Activated T-helper 1 cell treated with anti-CD3 and anti-CD28 coated beads, Interleukin-12 subunit alpha, Interleukin-12 subunit beta, Interleukin-2, Interleukin-4 antibody, amounts not matched to agents 30 ng/mL and 10 ng/mL and 1 ng/mL, durations not matched to agents 14 hours and 24 hours and 36 hours (primary cell): ENCODE data around the gene ZNF17. TPM values are rescaled to one million over a fixed set of nuclear protein-coding genes. Genes with fewer than 3 reads are reported as not detected.
A peak's percentile ranks its signal among the peaks of the same experiment; 100 is the strongest.
"Not testable (repeated sequence)": the region's sequence is repeated elsewhere in the genome, so short reads cannot be mapped to it uniquely, and the experiment has no call there.

ENCODE experiments used
- DNase-seq: peaks from one replicate; pipeline ENCODE4 v3.0.0; 2021; ENCODE audit warnings: low spot score
- H3K27ac Mint-ChIP-seq: one replicate; pipeline ENCODE4 v1.8.0; 2021; ENCODE audit warnings: mild to moderate bottlenecking, mixed read lengths
- H3K27me3 Mint-ChIP-seq: one replicate; pipeline ENCODE4 v1.8.0; 2022; ENCODE audit warnings: mild to moderate bottlenecking, moderate library complexity, mixed read lengths; ENCODE audit not compliant: insufficient read depth
- H3K36me3 Mint-ChIP-seq: one replicate; pipeline ENCODE4 v1.8.0; 2021; ENCODE audit warnings: low read depth, mixed read lengths
- H3K4me1 Mint-ChIP-seq: one replicate; pipeline ENCODE4 v1.8.0; 2021; ENCODE audit warnings: low read depth, mixed read lengths
- H3K4me3 Mint-ChIP-seq: one replicate; pipeline ENCODE4 v1.8.0; 2021; ENCODE audit warnings: mild to moderate bottlenecking, moderate library complexity, mixed read lengths
- H3K9me3 Mint-ChIP-seq: one replicate; pipeline ENCODE4 v1.8.0; 2021; ENCODE audit warnings: mixed read lengths
- intact Hi-C: fragments of 100-400 bp; cut with micrococcal nuclease; formaldehyde crosslinking; loops from one replicate; pipeline ENCODE4 v1.15.1; 2024
- total RNA-seq: library from RNA; stranded (reverse); gene quantifications from 2 replicates; pipeline ENCODE4 v1.2.3, GENCODE V29; 2022

The ZNF17 gene
- total RNA-seq = 7.9 and 11.0 TPM in 2 replicates

DNA sequence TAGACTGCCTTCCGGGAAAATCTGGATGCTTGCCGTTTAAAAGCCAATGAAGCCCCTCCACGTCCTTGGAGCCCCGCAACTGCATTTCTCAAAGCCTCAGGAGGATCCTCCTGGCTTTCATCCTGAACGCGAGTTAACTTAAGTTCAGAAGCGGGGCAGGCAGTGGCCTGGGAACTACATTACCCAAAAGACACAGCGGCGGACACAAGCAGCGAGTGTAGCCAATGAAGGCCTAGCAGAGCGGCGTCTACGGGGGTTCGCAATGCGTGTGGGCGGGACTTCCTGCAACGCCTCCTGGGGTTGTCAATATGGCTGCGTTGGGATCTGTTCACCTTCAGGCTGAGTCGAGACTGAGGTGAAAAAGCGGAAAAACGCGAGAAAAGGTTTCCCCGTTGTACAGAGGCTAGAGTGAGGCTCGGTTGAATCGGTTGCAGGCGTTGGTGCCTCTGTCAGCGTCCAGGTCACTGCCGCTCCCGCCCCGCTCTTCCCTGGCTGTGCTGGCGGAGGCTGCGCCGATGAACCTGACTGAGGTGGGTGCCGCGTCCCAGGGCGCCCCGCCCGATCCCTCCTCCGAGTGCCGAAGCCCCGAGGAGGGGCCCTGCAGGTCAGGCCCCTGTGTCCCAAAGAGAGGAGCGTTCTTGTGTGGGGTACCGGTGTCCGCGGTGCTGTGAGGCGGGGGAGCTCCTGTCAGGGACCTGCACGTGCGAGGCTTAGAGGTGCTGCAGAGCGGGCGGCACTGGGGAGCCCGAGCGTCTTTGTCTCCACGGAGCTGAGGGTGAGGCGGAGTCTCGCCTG is at the start of gene ZNF17:
TSS of gene ZNF17 (plus strand) at position 285 of the 795 bp plus-strand sequence. CDS start 2,455 bp downstream, outside the sequence.
- H3K27me3 Mint-ChIP-seq = no peaks in the 10 kb centered on the region
- peaks cover 19% of the 10 kb centered on the region for H3K36me3 Mint-ChIP-seq
- DNase-seq = peak; percentile 87
- intact Hi-C loops = loop anchor here (1.0 to 2.0 kb wide), 20 partner anchors 22 to 990 kb away; partner anchors contain the start of genes TRAPPC2B, ZNF134, ZNF211 and ZNF304
- peak within 1 kb of the TSS; percentile 95 for H3K4me3 Mint-ChIP-seq
- H3K4me1 Mint-ChIP-seq = peaks cover 18% of the 10 kb centered on the region
- peak within 1 kb of the TSS; percentile 81 for H3K27ac Mint-ChIP-seq
- peaks cover 12% of the 10 kb centered on the region for H3K9me3 Mint-ChIP-seq

DNA sequence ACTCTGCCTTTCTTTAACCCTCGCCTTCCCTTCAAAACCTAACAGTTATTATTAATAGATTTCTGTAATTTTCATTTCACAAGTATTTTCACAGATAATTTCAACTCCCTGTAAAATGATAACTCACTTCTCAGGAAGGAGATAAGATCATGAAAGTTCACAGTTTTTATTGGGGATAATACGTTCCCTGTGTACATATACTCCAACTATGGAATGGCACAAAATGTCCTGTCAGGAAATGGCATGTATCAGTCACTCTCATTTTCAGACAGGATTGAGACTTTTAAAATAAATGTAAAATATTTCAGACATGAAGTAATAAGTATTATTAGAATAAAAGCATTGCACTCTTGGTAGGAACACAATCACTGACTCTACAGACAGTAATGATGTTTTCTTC is 48.5 kb upstream of the ZNF17 start:
- H3K4me1 Mint-ChIP-seq = peaks cover 17% of the 10 kb centered on the region
- intact Hi-C loops = loop anchor here (2.0 kb wide), 1 partner anchor 114 kb away; the partner anchor contains the start of gene ZNF772
- no peak overlapping the region for H3K4me3 Mint-ChIP-seq
- peaks cover 49% of the 10 kb centered on the region for H3K9me3 Mint-ChIP-seq
- no peaks in the 10 kb centered on the region for H3K27me3 Mint-ChIP-seq
- H3K36me3 Mint-ChIP-seq = peaks cover 31% of the 10 kb centered on the region
- H3K27ac Mint-ChIP-seq = peak overlapping the region; percentile 97
- no peak for DNase-seq

DNA sequence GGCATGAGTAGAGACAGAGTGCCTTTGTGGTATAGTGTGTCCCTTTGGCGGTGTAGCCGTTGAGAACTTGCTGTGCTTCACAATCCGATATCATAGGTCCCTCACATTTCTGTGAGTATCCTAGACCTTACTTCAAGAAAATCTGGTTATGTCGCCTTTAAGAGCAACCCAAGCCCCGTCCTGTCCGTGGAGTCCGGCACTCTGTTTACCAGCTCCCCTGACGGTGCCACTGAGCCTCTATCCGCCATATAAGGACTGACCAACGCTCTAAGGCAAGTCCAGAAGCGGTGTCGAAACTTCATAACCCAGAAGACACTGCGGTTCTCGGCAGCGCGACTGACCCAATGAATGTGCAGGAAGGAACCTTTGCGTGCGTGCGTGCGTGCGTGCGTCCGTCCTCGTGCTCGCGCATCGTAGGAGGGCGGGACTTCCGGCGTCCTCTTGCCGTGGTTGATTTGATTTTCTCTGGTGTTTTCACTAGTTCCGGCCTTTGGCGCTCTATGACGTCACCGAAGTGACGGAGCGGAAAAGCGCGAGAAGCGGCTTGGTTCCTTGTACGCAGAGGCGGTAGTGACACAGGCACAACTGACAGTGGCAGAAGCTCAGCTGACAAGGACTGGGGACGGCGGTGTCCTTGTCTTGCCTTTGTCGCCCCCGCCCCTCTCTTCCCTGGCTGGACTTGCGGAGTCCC is 47.8 kb upstream of the ZNF17 start, which contains the start of the genes TRAPPC2B and ZNF547:
TSS of gene TRAPPC2B (plus strand) at position 555 of the 691 bp plus-strand sequence. CDS start 1,283 bp downstream, outside the sequence.
TSS of gene ZNF547 (plus strand) at position 555 of the 691 bp plus-strand sequence. CDS start 5,005 bp downstream, outside the sequence.
- peaks cover 17% of the 10 kb centered on the region for H3K4me1 Mint-ChIP-seq
- H3K4me3 Mint-ChIP-seq = peak within 1 kb of the TSS; percentile 89
- peaks cover 50% of the 10 kb centered on the region for H3K9me3 Mint-ChIP-seq
- intact Hi-C loops = loop anchor here (1.0 to 2.0 kb wide), 16 partner anchors 12 to 820 kb away; partner anchors contain the start of genes ZNF17, ZNF211, ZNF264 and ZNF274
- peak; percentile 98 for DNase-seq
- peak within 1 kb of the TSS; percentile 97 for H3K27ac Mint-ChIP-seq
- H3K36me3 Mint-ChIP-seq = peaks cover 28% of the 10 kb centered on the region
- no peaks in the 10 kb centered on the region for H3K27me3 Mint-ChIP-seq

DNA sequence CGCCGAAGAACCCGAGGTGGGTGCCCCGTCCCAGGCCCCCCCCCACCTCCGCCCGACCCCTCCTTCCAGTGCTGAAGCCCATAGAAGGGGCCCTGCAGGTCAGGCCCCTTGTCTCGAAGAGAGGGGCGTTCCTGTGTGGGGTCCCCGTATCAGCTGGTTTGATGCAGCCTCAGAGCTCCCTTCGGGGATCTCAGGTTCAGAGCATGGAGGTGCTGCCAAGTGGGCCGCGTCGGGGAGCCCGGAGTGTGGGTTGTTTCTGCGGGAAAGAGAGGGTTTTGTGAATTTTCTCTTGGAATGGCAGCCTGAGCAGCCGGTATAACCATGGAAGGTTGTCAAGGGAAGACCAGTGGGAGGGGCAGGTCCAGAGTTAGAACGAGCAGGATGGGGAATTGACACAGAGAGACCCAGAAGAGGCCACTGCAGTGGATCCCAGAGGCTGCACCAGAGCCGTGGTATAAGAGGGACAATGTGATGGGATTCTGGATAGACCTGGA is 47.2 kb upstream of the ZNF17 start:
- no peaks in the 10 kb centered on the region for H3K27me3 Mint-ChIP-seq
- peaks cover 50% of the 10 kb centered on the region for H3K9me3 Mint-ChIP-seq
- H3K4me1 Mint-ChIP-seq = peaks cover 17% of the 10 kb centered on the region
- H3K27ac Mint-ChIP-seq = peak overlapping the region; percentile 97
- intact Hi-C loops = loop anchor here (1.0 to 2.0 kb wide), 16 partner anchors 12 to 820 kb away; partner anchors contain the start of genes ZNF17, ZNF211, ZNF264 and ZNF274
- peak overlapping the region; percentile 89 for H3K4me3 Mint-ChIP-seq
- H3K36me3 Mint-ChIP-seq = peaks cover 25% of the 10 kb centered on the region
- no peak for DNase-seq

DNA sequence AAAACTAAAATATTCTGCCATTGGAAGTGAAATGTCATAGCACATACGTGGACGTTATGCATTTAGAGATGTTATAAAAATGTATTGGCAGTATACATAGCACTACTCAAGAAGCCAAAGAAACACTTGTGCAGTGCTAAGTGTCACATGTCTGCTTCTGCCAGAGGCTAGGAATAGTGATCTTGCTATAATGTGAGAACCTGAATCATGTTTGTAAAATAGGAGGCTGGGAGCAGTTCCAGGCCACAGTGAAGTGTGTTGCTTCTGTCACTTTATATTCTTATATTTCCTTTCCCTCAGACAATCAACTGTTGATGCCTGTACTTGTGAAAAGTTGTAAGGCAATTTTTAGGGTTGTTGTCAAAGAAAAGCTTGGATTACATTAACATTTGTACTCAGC is 44.2 kb upstream of the ZNF17 start:
- Mint-ChIP-seq H3K27me3 (no peaks in the 10 kb centered on the region), H3K27ac (no peak overlapping the region), H3K36me3 (peaks cover 28% of the 10 kb centered on the region), H3K9me3 (peaks cover 60% of the 10 kb centered on the region), H3K4me3 (no peak overlapping the region), H3K4me1 (peaks cover 17% of the 10 kb centered on the region)
- no peak for DNase-seq
- intact Hi-C loops = no loop called here

DNA sequence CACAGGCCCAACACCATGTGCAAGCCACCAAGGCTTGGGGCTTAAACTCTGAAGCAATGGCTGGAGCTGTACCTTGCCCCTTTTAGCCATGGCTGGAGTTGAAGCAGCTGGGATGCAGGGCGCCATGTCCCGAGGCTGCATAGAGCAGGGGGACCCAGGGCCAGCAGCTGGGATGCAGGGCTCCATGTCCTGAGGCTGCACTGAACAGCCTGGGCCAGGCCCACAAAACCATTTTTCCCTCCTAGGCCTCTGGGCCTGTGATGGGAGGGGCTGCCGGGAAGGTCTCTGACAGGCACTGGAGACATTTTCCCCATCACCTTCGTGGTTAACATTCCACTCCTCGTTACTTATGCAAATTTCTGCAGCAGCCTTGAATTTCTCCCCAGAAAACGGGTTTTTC is 36.8 kb upstream of the ZNF17 start:
- DNase-seq = no peak
- H3K36me3 Mint-ChIP-seq = peaks cover 56% of the 10 kb centered on the region
- no peaks in the 10 kb centered on the region for H3K4me1 Mint-ChIP-seq
- intact Hi-C loops = no loop called here
- no peaks in the 10 kb centered on the region for H3K27me3 Mint-ChIP-seq
- no peak overlapping the region for H3K27ac Mint-ChIP-seq
- H3K9me3 Mint-ChIP-seq = peaks cover 69% of the 10 kb centered on the region
- H3K4me3 Mint-ChIP-seq = no peak overlapping the region

DNA sequence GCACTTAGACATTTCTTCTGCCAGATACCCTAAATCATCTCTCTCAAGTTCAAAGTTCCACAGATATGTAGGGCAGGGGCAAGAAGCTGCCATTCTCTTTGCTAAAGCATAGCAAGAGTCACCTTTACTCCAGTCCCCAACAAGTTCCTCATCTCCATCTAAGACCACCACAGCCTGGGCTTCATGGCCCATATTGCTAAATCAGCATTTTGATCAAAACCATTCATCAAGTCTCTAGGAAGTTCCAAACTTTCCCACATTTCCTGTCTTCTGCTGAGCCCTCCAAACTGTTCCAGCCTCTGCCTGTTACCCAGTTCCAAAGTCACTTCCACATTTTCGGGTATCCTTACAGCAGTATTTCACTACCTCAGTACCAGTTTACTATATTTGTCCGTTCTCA is 36.3 kb upstream of the ZNF17 start:
- DNase-seq, intact Hi-C loops, H3K4me1 Mint-ChIP-seq, H3K4me3 Mint-ChIP-seq, H3K27me3 Mint-ChIP-seq, H3K27ac Mint-ChIP-seq: not testable (repeated sequence)
- H3K36me3 Mint-ChIP-seq = peaks cover 59% of the 10 kb centered on the region
- H3K9me3 Mint-ChIP-seq = peaks cover 70% of the 10 kb centered on the region

DNA sequence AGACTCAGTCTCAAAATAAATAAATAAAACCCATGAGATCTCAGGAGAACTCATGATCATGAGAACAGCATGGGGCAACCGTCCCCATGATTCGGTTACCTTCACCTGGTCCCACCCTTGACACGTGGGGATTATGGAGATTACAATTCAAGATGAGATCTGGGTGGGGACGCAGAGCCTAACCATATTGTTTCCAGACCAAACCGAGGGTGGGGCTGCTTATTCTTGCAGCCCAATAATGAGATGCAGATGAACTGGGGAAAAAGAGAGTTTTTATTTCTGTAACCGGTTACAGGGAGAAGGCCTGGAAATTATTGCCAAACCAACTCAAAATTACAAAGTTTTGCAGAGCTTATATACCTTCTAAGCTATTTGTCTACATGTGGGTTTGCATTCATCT is 34.8 kb upstream of the ZNF17 start:
- peaks cover 71% of the 10 kb centered on the region for H3K9me3 Mint-ChIP-seq
- DNase-seq = no peak
- peaks cover 52% of the 10 kb centered on the region for H3K36me3 Mint-ChIP-seq
- no peaks in the 10 kb centered on the region for H3K27me3 Mint-ChIP-seq
- H3K4me3 Mint-ChIP-seq = no peak overlapping the region
- intact Hi-C loops = no loop called here
- no peaks in the 10 kb centered on the region for H3K4me1 Mint-ChIP-seq
- H3K27ac Mint-ChIP-seq = no peak overlapping the region

DNA sequence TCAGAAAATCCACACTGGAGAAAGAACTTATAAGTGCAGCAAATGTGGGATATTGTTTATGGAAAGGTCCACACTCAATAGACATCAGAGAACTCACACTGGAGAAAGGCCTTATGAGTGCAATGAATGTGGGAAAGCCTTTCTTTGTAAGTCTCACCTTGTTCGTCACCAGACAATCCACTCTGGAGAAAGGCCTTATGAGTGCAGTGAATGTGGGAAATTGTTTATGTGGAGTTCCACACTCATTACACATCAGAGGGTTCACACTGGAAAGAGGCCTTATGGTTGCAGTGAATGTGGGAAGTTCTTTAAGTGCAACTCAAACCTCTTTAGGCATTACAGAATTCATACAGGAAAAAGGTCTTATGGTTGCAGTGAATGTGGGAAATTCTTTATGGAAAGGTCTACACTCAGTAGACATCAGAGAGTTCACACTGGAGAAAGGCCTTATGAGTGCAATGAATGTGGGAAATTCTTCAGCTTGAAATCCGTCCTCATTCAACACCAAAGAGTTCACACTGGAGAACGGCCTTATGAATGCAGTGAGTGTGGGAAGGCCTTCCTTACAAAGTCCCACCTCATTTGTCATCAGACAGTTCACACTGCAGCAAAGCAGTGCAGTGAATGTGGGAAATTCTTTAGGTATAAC is 33.3 kb upstream of the ZNF17 start:
- Mint-ChIP-seq H3K9me3 (peaks cover 68% of the 10 kb centered on the region), H3K27ac (no peak overlapping the region), H3K4me1 (no peaks in the 10 kb centered on the region), H3K27me3 (no peaks in the 10 kb centered on the region), H3K36me3 (peaks cover 42% of the 10 kb centered on the region), H3K4me3 (no peak overlapping the region)
- intact Hi-C loops = no loop called here
- no peak for DNase-seq

DNA sequence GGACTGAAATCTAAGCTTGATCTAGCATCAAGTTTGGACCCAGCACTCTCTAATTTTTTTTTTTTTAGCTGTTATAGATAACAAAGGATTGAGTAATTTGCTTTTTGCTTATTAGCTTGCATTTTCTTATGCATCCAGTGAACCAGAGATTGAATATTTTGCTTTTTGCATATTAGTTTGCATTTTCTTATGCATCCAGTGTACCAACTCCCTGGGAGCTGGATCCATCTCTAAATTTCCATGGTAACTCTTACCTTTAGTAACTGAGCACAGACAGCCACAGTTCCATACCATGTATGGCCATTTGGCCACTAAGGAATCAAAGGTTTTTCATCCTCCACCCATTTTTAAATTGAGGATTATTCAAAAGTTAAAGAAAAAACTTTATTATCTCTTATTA is 30.0 kb upstream of the ZNF17 start:
- no peaks in the 10 kb centered on the region for H3K4me1 Mint-ChIP-seq
- H3K4me3 Mint-ChIP-seq = no peak overlapping the region
- no peak overlapping the region for H3K27ac Mint-ChIP-seq
- no peak for DNase-seq
- H3K36me3 Mint-ChIP-seq = peaks cover 21% of the 10 kb centered on the region
- no peaks in the 10 kb centered on the region for H3K27me3 Mint-ChIP-seq
- intact Hi-C loops = no loop called here
- peaks cover 67% of the 10 kb centered on the region for H3K9me3 Mint-ChIP-seq

DNA sequence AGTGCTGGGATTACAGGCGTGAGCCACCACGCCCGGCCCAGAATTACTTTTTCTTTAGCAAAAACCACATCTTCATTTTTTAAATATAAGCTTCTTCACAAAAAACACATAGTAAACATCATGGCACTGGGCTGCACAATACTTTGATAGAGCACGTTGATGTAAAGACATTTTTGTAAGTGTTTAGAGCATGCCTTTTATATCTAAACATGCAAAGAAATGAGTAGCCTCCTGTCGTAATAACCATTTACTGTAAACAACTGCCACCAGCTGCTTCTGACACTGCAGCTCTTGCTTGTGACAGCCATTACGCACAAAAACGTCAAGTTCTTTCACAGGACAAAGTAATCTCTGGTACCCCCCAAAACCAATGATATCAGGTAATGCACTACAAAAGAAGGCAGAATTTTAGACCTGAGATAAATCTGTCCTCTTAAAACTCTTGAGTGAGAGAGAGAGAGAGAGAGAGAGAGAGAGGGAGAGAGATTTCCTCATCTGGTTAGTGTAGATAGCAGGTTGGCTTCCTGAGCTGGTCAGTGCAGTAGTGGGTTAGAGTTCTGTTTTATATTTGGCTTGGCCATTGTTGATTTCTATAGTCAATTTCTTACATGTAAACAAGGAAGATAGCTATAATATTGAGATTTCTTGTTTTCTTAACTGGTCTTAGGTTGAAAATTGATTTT is 28.0 kb upstream of the ZNF17 start:
- intact Hi-C loops = no loop called here
- Mint-ChIP-seq H3K4me3 (no peak overlapping the region), H3K27ac (no peak overlapping the region), H3K36me3 (peaks cover 10% of the 10 kb centered on the region), H3K27me3 (no peaks in the 10 kb centered on the region), H3K9me3 (peaks cover 66% of the 10 kb centered on the region), H3K4me1 (no peaks in the 10 kb centered on the region)
- DNase-seq = no peak
